Stimulated activated CD8-positive, alpha-beta memory T cell treated with anti-CD3 and anti-CD28 coated beads, Interleukin-4, amount 100 ng/mL, for 48 hours (primary cell): ENCODE measurements around the gene SPATA31D4.

ENCODE experiments used
- DNase-seq: peaks from one replicate; pipeline ENCODE4 v3.0.0-alpha.2; 2020

The SPATA31D4 gene

DNA sequence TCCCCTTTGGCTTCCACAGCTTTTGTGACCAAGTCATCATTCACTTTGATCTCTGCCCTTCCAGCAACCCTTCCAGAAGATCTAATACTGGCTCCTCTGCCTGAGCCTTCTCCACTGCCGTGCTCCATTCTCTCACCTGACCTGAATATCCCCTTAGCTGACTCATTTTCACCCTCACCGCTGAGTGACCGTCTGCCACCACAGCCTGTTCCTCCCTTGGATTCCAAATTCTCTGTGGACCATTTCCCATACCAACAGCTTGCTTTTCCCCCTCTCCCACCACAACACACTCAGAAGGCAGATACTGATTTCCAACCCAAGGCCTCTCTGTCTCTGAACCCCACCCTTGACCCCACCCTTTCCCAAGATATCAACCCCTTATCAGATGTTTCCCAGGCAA lies 39.8 kb downstream of the SPATA31D4 start:
- no peak for DNase-seq

DNA sequence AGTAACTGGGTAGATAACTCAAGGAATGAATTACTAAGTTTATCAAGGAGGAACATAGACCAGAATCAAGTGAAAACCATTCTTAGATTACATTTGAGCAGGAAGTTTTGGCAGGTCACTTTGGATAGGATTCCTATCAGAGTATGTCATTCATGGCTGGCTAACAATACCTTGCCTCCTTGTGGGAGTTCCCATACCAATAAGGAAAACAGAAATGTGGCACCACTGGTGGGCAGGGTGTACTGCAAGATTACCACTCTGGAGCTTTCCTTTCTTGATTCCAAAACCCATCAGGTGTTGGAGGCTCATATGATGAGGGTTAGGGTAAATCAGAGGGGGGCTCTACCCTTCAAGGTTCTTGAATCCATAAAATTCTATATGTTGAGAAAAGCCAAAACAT lies 41.7 kb downstream of the SPATA31D4 start:
- no peak for DNase-seq

DNA sequence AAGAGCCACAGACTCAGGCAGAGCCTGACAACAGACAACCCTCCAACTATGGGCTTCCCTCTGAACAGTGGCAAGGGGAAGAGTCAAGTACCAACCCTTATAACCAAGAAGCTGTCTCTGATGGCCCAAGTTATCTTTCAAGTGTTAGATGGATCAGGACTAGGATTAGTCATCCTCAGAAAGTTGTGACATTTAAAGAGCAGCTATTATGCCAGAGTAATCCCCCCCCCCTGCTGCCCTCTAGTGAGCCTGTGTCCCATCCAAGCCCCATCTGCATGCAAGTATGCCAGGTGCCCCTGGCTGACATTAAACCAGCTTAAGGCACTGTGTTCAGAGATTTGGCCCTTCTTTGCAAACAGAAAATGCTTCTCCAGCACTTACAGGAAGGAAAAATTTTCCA lies 43.5 kb downstream of the SPATA31D4 start:
- no peak for DNase-seq

DNA sequence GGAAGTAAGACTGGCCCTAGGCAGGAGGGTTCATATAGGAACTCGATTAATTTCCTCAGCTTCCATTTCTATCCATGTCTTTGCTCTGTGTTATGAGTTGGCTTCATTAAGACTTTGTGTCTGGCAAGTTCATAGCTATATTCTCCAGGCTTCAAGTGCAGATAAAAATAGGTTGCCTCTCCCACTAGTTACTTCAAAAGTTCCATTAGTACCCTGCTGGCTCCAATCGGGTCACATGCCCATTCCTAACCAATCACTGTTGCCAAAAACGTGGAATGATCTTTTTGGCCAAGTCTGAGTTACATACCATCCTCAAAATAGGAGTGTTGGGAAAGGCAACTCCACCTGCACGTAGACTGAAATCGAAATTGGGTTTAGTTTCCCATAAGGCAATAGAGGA lies 46.5 kb downstream of the SPATA31D4 start:
- DNase-seq = no peak

DNA sequence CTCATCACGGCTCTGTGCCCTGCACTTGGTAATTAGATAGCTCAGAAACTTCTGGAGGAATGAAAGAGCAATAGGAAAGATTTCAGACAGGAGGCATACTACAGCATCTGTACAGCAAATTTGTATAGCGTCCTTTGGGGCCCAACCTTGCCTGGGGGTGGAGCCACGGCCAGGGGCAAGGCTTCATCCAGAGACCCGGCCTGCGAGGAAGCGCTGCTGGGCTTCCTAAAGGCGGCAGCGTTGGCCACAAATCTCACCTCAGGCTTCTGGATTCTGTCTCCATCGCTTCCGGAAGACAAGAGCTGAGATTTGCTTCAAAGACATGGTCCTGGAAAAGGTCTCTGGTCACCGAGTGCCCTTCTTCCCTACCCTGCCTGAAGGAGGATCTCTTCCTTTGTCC lies 48.1 kb downstream of the SPATA31D4 start:
- DNase-seq = no peak

DNA sequence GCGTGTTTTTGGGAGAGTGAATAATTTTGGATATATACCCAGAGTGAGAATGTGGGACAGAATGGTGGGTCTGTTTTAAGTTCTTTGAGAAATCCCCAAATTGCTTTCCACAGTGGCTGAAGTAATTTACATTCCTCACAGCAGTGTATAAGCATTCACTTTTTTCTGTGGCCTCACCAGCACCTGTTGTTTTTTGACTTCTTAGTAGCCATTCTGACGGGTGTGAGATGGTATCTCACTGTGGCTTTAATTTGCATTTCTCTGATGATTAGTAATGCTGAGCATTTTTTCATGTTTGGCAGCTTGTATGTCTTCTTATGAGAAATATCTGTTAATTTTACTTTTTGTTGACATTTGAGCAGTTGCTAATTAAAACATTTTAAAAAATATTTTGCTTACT lies 51.0 kb downstream of the SPATA31D4 start:
- no peak for DNase-seq

DNA sequence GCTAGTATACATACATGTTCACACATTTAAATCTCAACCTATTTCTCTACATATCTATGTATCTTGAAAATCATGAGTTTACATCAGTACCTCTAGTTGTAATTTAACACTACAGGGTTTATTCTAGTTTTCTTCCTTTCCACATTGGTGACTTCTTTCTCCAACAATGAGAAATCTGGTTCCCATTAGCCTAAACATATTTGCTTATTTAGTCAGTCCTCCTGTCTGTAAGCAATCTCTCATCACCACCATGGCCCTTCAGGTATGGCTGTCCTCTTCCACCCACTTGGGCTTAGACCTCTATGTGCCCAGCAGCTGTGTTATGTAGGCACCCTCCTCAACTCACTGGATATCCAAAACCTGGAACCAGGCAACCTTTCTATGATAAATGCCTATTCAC lies 52.3 kb downstream of the SPATA31D4 start:
- DNase-seq = no peak

DNA sequence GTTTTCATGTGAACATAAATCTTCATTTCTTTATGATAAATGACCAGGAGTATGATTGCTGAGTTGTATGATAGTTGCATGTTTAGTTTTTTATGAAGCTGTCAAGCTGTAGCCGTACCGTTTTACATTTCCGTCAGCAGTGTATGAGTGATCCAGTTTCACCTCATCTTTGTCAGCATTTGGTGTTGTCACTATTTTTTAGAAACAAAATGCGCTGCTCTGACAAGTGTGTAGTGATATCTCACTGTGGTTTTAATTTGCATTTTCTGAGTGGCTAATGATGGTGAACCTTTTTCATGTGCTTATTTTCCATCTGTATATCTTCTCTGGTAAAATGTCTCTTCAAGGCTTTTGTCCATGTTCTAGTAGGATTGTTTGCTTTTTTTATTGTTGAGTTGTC lies 53.7 kb downstream of the SPATA31D4 start:
- no peak for DNase-seq
